Activated CD8-positive, alpha-beta memory T cell treated with anti-CD3 and anti-CD28 coated beads for 24 hours (primary cell): ENCODE measurements around the gene ITPRIP.

ENCODE experiments used
- DNase-seq: peaks from one replicate; pipeline ENCODE4 v3.0.0-alpha.2; 2020

ITPRIP gene

GRCh38 chr10:104337985-104338735 lies at the start of gene ITPRIP:
Gene ITPRIP, minus strand, starts transcription at chr10:104338465. Its CDS starts 22,414 bp downstream, at chr10:104316051.
- peak; percentile 91 for DNase-seq

- DNase-seq: no peak
Observed at GRCh38 chr10:104387130-104387888, 49.0 kb upstream of the ITPRIP start.

- no peak for DNase-seq
Observed at GRCh38 chr10:104380336-104380735, 42.1 kb upstream of the ITPRIP start.

GRCh38 chr10:104376784-104377300 lies 38.6 kb upstream of the ITPRIP start:
- DNase-seq: no peak

GRCh38 chr10:104374591-104374990 lies 36.3 kb upstream of the ITPRIP start:
- no peak for DNase-seq

GRCh38 chr10:104371753-104372152 lies 33.5 kb upstream of the ITPRIP start:
- DNase-seq: no peak

GRCh38 chr10:104368381-104368780 lies 30.1 kb upstream of the ITPRIP start:
- no peak for DNase-seq

- DNase-seq: no peak
Observed at GRCh38 chr10:104367904-104368303, 29.6 kb upstream of the ITPRIP start.

- no peak for DNase-seq
Observed at GRCh38 chr10:104359811-104360210, 21.5 kb upstream of the ITPRIP start.

- DNase-seq: peak; percentile 93
Observed at GRCh38 chr10:104353325-104354048, 15.2 kb upstream of the ITPRIP start, which contains the start of gene CFAP58. Gene CFAP58, plus strand, starts transcription at chr10:104353833. Its CDS starts 65 bp downstream, at chr10:104353898.

- no peak for DNase-seq
Observed at GRCh38 chr10:104351919-104352318, 13.7 kb upstream of the ITPRIP start.

GRCh38 chr10:104351061-104351702 lies 12.9 kb upstream of the ITPRIP start:
- no peak for DNase-seq

GRCh38 chr10:104350127-104350635 lies 11.9 kb upstream of the ITPRIP start:
- peak; percentile 56 for DNase-seq

GRCh38 chr10:104349623-104350126 lies 11.4 kb upstream of the ITPRIP start:
- no peak for DNase-seq

GRCh38 chr10:104348601-104349000 lies 10.3 kb upstream of the ITPRIP start:
- DNase-seq: no peak

GRCh38 chr10:104347295-104348045 lies 9.2 kb upstream of the ITPRIP start:
- no peak for DNase-seq

GRCh38 chr10:104345941-104346340 lies 7.7 kb upstream of the ITPRIP start:
- DNase-seq: no peak

- DNase-seq: no peak
Observed at GRCh38 chr10:104345515-104345914, 7.2 kb upstream of the ITPRIP start.

GRCh38 chr10:104344219-104344618 lies 6.0 kb upstream of the ITPRIP start:
- DNase-seq: no peak

GRCh38 chr10:104342941-104343411 lies 4.7 kb upstream of the ITPRIP start:
- DNase-seq: no peak

- no peak for DNase-seq
Observed at GRCh38 chr10:104340641-104341040, 2.4 kb upstream of the ITPRIP start.
